ENCODE results near the gene NAP1L1.

The NAP1L1 gene

DNA sequence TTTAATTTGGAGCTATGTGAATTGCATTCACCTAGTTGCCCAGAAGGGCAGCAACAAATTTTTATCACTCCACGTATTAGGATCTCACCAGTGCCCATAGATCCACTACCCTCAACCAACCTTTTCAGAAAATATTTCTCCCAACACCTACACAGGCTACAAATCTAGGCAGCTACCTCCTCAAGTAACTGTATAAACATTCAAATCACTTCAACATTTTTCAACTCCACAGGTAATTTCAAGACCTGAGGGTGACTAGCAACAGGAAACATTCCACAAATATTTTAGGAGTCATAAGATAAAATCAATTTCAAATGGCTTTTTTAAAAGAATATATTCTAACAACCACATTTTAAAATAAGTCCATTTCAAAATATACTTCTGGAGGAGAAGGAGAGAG is 65.8 kb downstream of the NAP1L1 start:
- no peak for DNase-seq (ENCODE audit: low spot score)
- TF ChIP-seq, protein P1, sequence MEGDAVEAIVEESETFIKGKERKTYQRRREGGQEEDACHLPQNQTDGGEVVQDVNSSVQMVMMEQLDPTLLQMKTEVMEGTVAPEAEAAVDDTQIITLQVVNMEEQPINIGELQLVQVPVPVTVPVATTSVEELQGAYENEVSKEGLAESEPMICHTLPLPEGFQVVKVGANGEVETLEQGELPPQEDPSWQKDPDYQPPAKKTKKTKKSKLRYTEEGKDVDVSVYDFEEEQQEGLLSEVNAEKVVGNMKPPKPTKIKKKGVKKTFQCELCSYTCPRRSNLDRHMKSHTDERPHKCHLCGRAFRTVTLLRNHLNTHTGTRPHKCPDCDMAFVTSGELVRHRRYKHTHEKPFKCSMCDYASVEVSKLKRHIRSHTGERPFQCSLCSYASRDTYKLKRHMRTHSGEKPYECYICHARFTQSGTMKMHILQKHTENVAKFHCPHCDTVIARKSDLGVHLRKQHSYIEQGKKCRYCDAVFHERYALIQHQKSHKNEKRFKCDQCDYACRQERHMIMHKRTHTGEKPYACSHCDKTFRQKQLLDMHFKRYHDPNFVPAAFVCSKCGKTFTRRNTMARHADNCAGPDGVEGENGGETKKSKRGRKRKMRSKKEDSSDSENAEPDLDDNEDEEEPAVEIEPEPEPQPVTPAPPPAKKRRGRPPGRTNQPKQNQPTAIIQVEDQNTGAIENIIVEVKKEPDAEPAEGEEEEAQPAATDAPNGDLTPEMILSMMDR (IDR thresholded peaks at IDR 0.05; ENCODE audit: extremely low read depth, missing control alignments): no peak

DNA sequence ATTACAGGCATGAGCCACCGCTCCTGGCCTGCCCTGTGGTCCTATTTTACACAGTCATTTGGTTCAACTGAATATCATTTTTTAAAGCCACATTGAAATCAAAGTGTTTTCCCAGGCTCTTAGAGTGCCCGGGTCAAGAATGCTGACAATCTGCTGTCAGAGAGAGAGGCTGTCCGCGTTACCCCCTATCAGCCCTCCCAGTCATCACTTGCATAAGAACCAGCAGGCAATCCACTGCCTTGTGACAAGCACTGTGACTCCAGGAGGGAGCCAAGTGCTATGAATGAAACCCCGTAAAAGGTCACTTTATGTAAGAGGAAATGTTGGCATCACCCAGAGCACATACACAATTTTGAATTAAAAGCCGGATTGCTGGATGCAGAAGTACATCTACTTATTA is 66.4 kb downstream of the NAP1L1 start:
- TF ChIP-seq, protein P1 (IDR thresholded peaks at IDR 0.05; ENCODE audit: extremely low read depth, missing control alignments): no peak
- DNase-seq (ENCODE audit: low spot score): no peak

DNA sequence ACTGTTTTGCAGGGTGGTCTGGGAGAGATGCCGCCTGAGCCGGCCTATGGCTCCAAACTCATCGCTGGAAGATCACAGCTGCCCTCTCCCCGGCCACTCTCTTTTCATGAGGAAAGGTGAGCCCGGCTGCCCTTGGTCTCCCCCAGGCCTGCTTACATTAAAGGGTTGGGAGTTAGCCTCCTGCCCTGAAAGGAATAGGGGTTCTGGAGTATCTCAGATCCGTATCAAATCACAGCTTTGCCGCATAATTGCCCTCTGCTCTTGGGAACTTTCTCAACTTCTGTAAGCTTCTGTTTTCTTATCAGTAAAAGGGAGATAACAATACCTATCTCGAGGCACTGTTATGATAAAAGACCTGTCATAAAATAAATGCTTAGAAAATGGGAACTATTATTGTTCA is 70.5 kb downstream of the NAP1L1 start:
- no peak for DNase-seq (ENCODE audit: low spot score)
- TF ChIP-seq, protein P1 (IDR thresholded peaks at IDR 0.05; ENCODE audit: extremely low read depth, missing control alignments): no peak

DNA sequence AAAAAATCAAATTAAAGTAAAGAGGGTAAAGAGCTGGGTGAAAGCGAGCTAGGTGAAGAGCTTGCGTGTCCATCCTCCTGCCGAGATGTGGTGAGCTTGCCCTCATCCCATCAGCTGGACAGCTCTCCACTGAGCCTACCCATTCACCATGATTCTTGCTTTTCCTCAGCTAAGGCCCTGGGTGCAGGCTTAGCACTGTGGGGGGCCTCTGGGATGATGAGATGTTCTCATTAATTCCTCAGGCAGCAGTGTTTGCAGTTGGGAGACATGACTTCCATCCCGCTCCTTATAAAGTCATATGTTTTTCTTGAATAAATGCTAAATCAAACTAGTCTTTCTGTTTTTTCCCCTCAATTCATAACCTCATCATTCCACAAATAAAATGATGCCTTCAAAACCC is 70.9 kb downstream of the NAP1L1 start:
- DNase-seq (ENCODE audit: low spot score): no peak
- TF ChIP-seq, protein P1 (IDR thresholded peaks at IDR 0.05; ENCODE audit: extremely low read depth, missing control alignments): no peak

DNA sequence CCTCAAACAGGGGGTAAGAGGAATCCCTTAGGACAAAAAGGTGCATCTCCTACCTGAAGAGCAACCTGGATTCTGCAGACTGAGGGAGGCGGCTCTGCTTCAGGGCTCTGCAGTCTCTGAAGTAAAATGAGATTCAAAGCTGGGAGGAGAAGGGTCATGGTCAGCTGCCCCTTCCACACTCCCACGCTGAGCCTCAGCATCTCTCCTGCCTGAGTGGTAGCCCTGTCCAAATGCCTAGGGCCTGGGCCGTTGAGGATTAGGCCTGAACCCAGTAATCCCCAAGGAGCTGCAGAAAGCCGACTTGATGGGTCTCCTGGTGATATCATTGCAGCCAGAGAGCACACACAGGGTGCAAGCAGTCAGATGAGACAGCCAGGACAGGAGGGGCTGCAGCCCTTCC is 71.8 kb downstream of the NAP1L1 start:
- TF ChIP-seq, protein P1 (IDR thresholded peaks at IDR 0.05; ENCODE audit: extremely low read depth, missing control alignments): no peak
- no peak for DNase-seq (ENCODE audit: low spot score)

DNA sequence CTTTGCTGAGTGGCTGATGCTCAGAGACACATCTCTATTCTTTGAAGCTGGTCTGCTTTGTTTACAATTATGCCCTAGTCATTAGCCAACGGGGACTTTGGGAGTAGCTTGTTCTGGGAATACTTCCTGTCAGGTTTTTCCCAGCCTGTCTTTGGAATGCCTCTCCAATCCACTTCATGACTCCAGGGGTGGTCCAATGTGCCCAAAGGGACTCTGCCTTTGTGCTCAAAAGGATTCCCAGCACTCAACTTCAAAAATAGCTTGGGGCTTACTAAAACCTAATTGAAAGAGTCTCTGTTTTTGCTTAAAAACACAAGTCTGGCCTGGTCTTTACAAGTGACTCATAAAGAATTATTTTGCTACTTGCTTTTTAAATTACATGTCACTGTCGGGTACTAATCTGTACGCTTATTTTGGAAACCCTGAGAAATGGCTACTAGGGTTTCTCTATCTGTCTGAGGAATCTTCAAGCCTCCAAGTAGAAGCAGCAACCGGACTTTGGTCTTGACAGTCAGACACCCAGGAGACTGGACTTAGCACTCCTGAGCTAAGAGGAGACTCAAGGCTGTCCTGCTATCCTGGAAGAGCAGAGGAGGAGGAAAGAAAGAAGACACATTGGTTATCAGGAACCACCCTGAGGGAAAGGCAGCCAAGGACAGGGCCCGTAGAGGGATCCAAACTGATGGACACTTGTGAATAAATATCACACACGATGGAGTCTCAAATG is 73.6 kb downstream of the NAP1L1 start:
- TF ChIP-seq, protein P1 (IDR thresholded peaks at IDR 0.05; ENCODE audit: extremely low read depth, missing control alignments): no peak
- DNase-seq (ENCODE audit: low spot score): no peak

DNA sequence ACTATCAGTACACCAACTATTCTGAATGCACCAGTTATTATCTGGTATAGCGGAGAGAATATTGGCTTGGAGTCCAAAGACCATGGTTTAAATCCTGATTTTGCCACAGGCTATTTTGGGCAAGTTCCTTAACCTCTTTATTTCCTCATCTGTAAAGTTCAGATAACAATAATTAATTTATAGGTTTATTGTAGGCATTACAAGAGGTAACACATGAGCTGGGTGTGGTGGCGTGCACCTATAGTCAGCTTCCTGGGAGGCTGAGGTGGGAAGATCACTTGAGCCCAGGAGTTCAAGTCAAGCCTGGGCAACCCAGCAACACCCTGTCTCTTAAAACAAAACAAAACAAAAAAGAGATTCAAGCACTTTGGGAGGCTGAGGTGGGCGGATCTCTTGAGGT is 76.1 kb downstream of the NAP1L1 start:
- DNase-seq (ENCODE audit: low spot score): no peak
- TF ChIP-seq, protein P1 (IDR thresholded peaks at IDR 0.05; ENCODE audit: extremely low read depth, missing control alignments): no peak

All from GM20000 (cell line).